Activated T-cell treated with anti-CD3 and anti-CD28 coated beads, Interleukin-2, amount 50 U/mL, for 72 hours (primary cell): ENCODE measurements around the gene LY6G6C. TPM values are rescaled to one million over a fixed set of nuclear protein-coding genes. Genes with fewer than 3 reads are reported as not detected.
A peak's percentile ranks its signal among the peaks of the same experiment; 100 is the strongest.

Experiments
- ATAC-seq, 2 donors: fragments of 150-1000 bp; cut with Tn5 transposase; replicated peaks in 1 of 2; 2 replicates each; pipeline ENCODE4 v1.10.0; 2021; ENCODE audit warnings: moderate library complexity in 2 of 2, mild to moderate bottlenecking in 1 of 2
- DNase-seq, 2 donors: peaks; one replicate each; pipeline ENCODE4 v3.0.0; 2021 to 2022; ENCODE audit warnings: mixed read lengths in 1 of 2
- H3K27ac Mint-ChIP-seq: one replicate; pipeline ENCODE4 v1.8.0; 2022; ENCODE audit warnings: mild to moderate bottlenecking, moderate library complexity, mixed read lengths
- H3K27me3 Mint-ChIP-seq: one replicate; pipeline ENCODE4 v1.8.0; 2022; ENCODE audit warnings: low read depth, mixed read lengths
- H3K36me3 Mint-ChIP-seq, 2 donors: one replicate each; pipeline ENCODE4 v1.8.0; 2022; ENCODE audit warnings: mixed read lengths in 2 of 2, mild to moderate bottlenecking in 1 of 2; ENCODE audit not compliant: insufficient read depth in 2 of 2
- H3K4me1 Mint-ChIP-seq: one replicate; pipeline ENCODE4 v1.8.0; 2022; ENCODE audit warnings: low read depth, mixed read lengths
- H3K4me3 Mint-ChIP-seq, 2 donors: one replicate each; pipeline ENCODE4 v1.8.0; 2022; ENCODE audit warnings: mild to moderate bottlenecking in 2 of 2, mixed read lengths in 2 of 2, moderate library complexity in 2 of 2
- H3K9me3 Mint-ChIP-seq, 2 donors: one replicate each; pipeline ENCODE4 v1.8.0; 2022; ENCODE audit warnings: mixed read lengths in 2 of 2
- total RNA-seq, 2 donors: library from RNA; stranded (reverse); gene quantifications; one replicate each; pipeline ENCODE4 v1.2.3, GENCODE V29; 2022

The LY6G6C gene
- total RNA-seq, 2 donors from 2014 or later = 0.25 to 0.67 TPM

DNA sequence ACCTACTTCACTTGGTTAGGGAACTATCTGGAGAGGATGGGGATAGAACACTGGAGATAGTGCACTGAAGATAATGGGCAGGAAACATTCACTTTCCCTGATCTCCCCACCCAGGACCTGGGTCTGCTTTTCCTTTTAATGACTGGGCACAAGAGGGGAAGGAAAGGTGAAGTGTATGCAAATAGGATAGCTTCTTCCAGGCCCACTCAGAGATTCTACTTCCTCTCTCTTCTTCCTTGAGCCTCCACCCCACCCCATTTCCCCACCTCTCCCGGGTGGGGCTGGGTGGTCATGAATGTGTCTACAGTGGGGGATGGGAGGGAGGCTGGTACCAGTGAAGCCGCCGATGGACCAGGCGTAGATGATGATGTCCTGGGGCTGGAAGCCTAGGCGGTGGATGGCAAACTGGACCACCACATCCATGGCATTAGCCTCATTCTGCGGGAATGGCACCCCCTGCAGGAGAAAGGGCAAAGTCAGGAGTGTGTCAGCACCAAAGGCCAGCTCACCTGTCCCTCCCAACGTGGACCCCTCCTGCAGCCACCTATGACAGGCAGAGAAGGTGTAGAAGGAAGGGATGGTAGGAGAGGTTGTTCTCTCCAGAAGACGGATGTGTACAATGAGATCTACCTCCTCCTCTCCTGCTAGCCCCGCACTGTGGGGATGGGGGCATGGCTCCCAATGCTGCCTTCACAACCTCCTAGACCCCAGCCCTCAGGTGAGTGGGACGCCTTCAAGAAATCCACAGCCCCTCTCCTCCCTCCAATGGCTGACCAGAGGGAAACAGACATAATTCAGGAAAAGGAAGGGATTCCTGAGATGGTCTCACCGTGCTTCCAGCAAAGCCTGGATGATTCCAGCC is 32.1 kb downstream of the LY6G6C start:
- ATAC-seq (no peak), DNase-seq (peak in 1 of 2 donors; percentile 18)
- H3K27me3 Mint-ChIP-seq = no peaks in the 10 kb centered on the region

DNA sequence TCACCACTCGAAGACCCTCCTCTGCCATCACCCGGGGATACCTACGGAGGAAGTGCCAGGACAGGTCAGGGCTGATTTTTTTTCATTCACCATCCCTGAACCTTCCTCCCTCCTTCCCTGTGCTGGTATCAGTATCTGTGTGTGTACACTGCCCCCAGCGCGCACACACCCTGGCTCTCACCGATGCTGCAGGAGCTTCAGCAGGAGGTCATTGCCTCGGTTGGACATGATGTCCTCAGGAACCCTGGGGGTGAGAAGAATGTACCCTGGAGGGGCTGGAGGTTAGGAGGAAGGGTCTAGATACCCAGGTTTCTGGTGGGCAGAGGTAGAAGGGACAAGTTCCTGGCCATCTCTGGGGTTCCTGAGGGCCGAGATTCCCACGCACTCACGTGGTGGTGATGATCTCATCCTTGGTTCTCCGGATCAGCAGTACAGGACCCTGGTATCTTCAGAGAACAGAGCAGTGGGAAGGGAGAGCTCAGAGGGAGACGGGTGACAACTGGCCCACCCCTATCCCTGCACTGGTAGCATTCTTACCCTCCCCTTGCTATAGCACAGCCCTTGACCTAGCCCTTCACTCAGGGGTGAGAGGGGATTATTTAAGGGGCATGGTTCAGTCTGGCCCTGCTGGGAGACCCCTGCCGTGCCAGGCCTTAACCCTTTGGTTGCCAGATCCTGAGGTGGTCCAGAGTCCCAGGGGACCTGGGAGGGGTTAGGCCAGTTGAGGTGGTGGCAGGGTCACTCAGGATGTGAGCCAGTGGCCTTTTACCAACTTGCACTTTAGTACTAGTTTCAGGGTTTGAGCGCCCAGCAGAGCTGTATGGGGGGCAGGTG is 33.5 kb downstream of the LY6G6C start:
- no peak for DNase-seq
- H3K36me3 Mint-ChIP-seq = peaks cover 0 to 10% of the 10 kb centered on the region in 2 donors
- no peak for ATAC-seq
- H3K4me3 Mint-ChIP-seq = no peak overlapping the region
- peaks cover 10% of the 10 kb centered on the region for H3K4me1 Mint-ChIP-seq
- H3K9me3 Mint-ChIP-seq = no peaks in the 10 kb centered on the region
- no peak overlapping the region for H3K27ac Mint-ChIP-seq
- no peaks in the 10 kb centered on the region for H3K27me3 Mint-ChIP-seq

More for the DNA sequence above, 32.1 kb downstream of the LY6G6C start:
- H3K4me1 Mint-ChIP-seq = peaks cover 10% of the 10 kb centered on the region
- no peaks in the 10 kb centered on the region for H3K9me3 Mint-ChIP-seq
- H3K27ac Mint-ChIP-seq = peak overlapping the region; percentile 29
- peaks cover 0 to 8% of the 10 kb centered on the region in 2 donors for H3K36me3 Mint-ChIP-seq
- no peak overlapping the region for H3K4me3 Mint-ChIP-seq

DNA sequence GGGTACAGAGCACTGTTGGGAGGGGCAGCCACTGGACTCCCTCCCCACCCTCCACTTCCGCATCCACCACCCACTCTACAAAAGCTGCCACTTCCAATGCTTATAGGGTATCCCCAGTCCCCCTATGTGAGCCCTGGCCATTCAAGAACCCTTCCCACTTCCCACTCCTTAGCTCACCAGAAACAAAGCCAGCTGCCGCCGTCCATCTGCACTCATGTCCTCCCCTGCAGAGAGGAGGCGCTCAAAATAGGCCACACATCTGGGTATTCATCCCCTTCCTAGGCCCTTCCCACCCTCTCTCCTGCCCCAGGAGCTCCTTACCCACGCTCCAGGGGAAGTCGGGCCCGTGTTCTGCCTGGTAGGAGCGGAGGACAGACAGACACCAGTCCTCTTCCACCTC is 34.2 kb downstream of the LY6G6C start:
- no peaks in the 10 kb centered on the region for H3K9me3 Mint-ChIP-seq
- peaks cover 10% of the 10 kb centered on the region for H3K4me1 Mint-ChIP-seq
- no peak overlapping the region for H3K4me3 Mint-ChIP-seq
- H3K27me3 Mint-ChIP-seq = no peaks in the 10 kb centered on the region
- H3K27ac Mint-ChIP-seq = no peak overlapping the region
- ATAC-seq (no peak), DNase-seq (no peak)
- H3K36me3 Mint-ChIP-seq = peaks cover 0 to 10% of the 10 kb centered on the region in 2 donors

DNA sequence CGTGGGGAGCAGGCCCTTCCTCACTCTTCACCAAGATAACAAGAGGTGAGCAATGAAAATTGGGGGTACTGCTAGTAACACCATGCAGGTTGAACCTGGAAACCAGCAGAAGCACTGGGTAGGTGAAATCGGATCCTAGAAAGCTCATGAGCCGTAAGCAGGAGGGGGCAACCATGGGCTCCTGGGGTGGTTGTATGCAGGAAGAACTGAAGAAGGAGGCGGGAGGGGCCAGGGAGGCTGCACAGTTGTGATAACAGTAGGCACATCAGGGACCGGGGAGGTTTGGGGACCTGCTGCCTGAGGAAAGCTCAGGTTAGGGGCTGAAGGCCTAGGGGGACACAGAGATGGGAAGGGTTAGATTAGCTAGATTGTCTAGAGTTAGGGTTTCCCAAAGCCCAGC is 35.1 kb downstream of the LY6G6C start:
- peaks cover 18% of the 10 kb centered on the region for H3K4me1 Mint-ChIP-seq
- no peak for ATAC-seq

DNA sequence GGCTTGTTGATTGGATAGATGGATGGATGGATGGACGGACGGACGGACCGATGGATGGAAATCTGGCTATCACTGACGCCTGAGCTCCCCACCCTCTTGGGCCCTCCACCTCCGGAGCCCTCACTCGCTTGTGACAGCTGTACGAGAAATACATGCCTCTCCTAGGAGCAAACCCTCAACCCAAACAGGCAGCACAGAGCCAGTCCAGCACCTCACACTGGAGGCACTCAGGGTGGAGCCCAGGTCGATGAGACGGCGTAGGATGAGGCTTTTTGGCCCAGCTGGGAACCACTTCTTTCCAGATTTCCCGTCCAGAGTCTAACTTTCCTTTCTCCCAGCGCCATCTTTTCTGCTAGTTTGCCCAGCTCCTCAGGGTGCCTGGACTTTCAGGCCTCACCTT is 38.0 kb downstream of the LY6G6C start:
- Mint-ChIP-seq H3K4me1 (peaks cover 23% of the 10 kb centered on the region), H3K4me3 (no peak overlapping the region), H3K27ac (no peak overlapping the region), H3K36me3 (peaks cover 0 to 8% of the 10 kb centered on the region in 2 donors), H3K27me3 (no peaks in the 10 kb centered on the region), H3K9me3 (no peaks in the 10 kb centered on the region)
- no peak for DNase-seq
- no peak for ATAC-seq

More for the DNA sequence above, 35.1 kb downstream of the LY6G6C start:
- Mint-ChIP-seq H3K27me3 (no peaks in the 10 kb centered on the region), H3K27ac (peak overlapping the region; percentile 6), H3K9me3 (no peaks in the 10 kb centered on the region), H3K36me3 (peaks cover 0 to 10% of the 10 kb centered on the region in 2 donors), H3K4me3 (no peak overlapping the region)
- no peak for DNase-seq

DNA sequence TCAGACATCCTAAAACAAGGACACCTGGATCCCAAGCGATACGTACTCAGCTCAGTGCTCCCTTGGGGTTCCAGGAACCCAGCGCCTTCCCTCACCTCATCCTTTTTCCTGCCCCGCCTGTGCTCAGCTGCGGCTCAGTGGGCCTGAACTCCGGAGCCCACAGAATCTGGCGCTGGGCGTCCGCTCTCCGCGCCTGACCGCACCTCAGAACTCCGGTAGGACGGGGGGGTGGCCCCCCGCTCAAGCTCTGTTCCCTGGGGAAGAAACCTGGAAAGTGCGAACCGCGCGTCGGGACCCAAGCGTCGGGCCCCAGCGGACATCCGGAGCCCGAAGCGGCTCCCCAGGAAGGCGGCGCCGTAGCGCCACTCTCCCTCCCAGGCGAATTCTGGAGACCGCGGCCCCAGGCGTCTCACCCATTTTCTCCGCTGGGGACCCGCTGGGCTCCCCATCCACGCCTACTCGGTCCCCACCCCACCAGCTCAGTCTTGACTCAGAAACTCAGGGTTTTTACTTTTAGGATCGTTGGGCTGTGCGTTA is 40.3 kb downstream of the LY6G6C start:
- ATAC-seq (peak; percentile 73 to 74), DNase-seq (peak; percentile 59 to 65)
- Mint-ChIP-seq H3K36me3 (peaks cover 0 to 6% of the 10 kb centered on the region in 2 donors), H3K4me3 (peak overlapping the region; percentile 83 to 91), H3K9me3 (no peaks in the 10 kb centered on the region), H3K4me1 (peaks cover 23% of the 10 kb centered on the region), H3K27me3 (no peaks in the 10 kb centered on the region), H3K27ac (no peak overlapping the region)

DNA sequence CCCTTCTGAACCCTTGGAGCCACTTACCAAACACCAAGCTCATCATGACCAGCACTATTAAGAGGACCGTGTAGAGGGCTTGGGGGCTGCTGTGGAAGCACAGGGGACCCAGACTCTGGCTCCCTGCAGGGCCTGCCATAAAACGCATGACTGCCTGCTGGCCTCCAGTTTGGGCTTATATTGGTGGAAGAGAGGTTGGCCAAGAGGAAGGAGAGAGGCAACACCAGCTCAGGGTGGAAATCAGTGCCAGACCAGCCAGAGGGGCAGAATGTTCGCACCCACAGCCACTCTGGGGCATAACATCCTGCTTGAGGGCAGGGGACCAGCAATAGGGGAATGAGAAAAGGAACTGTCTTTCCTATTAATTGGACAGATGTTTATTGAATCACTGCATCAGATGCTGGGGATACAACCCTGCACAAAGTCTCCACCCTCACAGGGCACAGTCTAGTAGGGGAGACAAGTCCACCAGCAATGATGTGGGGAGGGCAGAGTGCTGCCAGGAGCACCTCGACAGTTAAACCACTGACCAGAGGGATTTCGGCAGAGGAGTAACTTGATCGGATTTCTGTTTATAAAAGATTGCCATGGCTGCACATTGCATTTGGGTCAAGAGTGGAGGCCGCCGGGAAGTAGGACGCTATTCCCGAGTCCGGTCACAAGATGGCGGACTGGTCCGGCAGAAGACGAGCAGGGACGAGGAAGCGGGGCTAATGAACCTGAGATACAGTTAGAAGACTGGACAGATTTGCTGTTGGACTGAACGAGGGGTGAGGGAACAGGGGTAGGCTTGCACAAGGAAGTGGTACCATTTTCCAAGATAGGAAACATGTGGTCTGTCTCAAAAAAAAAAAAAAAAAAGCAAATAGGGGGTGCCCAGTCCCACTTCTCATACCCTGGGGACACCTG is 41.1 kb downstream of the LY6G6C start, which contains the start of gene LY6G5C:
Gene LY6G5C (minus strand): TSS at position 842 of the 909 bp plus-strand sequence. CDS start 694 bp downstream, at position 148.
- H3K27me3 Mint-ChIP-seq = no peaks in the 10 kb centered on the region
- peaks cover 23% of the 10 kb centered on the region for H3K4me1 Mint-ChIP-seq
- peak within 1 kb of the TSS; percentile 61 for H3K27ac Mint-ChIP-seq
- H3K36me3 Mint-ChIP-seq = peaks cover 0 to 3% of the 10 kb centered on the region in 2 donors
- H3K9me3 Mint-ChIP-seq = no peaks in the 10 kb centered on the region
- ATAC-seq = peak; percentile 66 to 74
- H3K4me3 Mint-ChIP-seq = peak within 1 kb of the TSS; percentile 83 to 91
- peak; percentile 67 to 72 for DNase-seq

DNA sequence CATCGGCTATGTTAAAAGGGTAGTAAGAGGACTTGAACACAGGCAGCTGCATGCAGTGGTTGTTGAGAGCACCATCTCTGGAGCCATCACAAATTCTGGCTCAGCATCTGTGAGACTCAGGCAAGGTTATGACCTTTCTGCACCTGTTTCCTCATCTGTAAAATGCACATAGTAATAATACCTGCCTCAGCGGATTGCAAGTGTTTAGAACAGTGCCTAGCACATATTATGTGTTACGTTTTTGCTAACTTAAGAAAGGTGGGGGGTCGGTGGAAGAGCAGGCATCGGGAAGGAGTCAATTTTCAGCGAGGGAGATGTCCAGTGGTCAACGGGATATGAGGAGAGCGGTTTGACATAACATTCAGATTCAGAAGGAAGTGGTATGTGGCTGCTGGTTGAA is 43.6 kb downstream of the LY6G6C start:
- no peak overlapping the region for H3K27ac Mint-ChIP-seq
- no peaks in the 10 kb centered on the region for H3K27me3 Mint-ChIP-seq

DNA sequence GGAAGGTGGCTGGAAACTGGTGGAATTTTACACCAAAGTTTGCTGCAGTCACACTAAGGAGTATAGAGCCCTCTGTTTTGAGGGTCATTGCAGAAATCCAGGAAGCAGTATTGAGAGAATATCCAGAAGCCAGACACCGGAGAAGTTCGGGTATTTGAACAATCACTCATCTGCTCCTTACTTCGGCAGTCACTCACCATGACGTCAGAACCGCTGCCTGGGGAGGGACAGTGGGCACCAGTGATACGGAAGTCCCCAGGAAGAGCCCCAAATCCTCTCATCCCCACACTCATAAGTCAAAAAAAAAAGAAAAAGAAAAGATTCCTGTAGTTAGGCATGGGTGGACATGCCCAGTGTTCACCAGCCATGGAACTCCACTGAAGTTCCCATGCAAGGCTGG is 44.6 kb downstream of the LY6G6C start:
- Mint-ChIP-seq H3K27ac (no peak overlapping the region), H3K27me3 (no peaks in the 10 kb centered on the region), H3K9me3 (no peaks in the 10 kb centered on the region), H3K4me3 (no peak overlapping the region), H3K36me3 (peaks cover 0 to 8% of the 10 kb centered on the region in 2 donors), H3K4me1 (peaks cover 20% of the 10 kb centered on the region)
- DNase-seq (no peak), ATAC-seq (no peak)

More for the DNA sequence above, 43.6 kb downstream of the LY6G6C start:
- ATAC-seq = no peak
- DNase-seq = no peak
- Mint-ChIP-seq H3K4me3 (no peak overlapping the region), H3K4me1 (peaks cover 23% of the 10 kb centered on the region), H3K9me3 (no peaks in the 10 kb centered on the region), H3K36me3 (no peaks in the 10 kb centered on the region)

DNA sequence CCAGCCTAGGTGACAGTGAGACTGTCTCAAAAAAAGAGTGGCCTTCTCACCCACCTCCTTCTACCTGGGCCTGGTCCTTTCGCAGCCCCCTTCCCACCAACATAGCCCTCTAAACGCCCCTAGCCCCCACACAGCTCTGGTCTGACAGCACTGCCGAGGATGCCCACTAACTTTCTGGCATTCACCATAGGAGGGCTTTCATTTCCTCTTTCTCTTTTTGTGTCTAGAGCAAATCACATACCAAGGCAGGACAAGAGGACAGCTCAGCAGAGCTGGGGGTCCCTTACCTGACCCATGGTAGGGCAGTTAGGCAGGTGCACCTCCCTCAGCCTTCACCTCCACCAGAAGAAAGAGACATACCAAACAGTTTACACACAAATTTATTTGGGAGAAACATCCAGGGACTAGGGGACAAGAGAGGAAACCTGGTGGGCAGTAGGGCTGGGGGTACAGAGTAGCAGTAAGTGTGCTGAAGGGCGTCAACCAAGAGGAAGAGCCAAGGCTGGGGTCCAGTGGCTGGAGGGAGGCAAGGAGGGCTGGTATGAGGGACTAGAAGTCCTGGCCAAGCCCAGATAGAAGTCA is 45.1 kb downstream of the LY6G6C start:
- Mint-ChIP-seq H3K4me1 (peaks cover 15% of the 10 kb centered on the region), H3K36me3 (peaks cover 0 to 13% of the 10 kb centered on the region in 2 donors), H3K27me3 (no peaks in the 10 kb centered on the region), H3K27ac (no peak overlapping the region), H3K9me3 (no peaks in the 10 kb centered on the region), H3K4me3 (no peak overlapping the region)
- DNase-seq = no peak
- no peak for ATAC-seq

DNA sequence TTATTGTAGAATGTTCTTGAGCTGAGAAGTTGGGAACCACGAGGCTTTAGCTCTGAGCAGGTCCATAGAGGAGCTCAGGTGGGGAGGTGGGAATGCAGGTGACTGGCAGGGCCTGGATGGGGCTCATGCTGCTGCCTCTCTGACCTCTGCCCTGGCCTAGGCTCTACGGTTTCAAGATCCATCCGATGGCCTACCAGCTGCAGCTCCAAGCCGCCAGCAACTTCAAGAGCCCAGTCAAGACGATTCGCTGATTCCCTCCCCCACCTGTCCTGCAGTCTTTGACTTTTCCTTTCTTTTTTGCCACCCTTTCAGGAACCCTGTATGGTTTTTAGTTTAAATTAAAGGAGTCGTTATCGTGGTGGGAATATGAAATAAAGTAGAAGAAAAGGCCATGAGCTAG is 51.9 kb downstream of the LY6G6C start, which contains the start of gene LY6G5B:
Gene LY6G5B (plus strand): TSS at position 301 of the 400 bp plus-strand sequence. CDS start 975 bp downstream, outside the sequence.
- Mint-ChIP-seq H3K4me1 (peaks cover 36% of the 10 kb centered on the region), H3K36me3 (peaks cover 19 to 31% of the 10 kb centered on the region in 2 donors), H3K27ac (no peak within 1 kb of the TSS), H3K4me3 (no peak within 1 kb of the TSS), H3K9me3 (no peaks in the 10 kb centered on the region), H3K27me3 (no peaks in the 10 kb centered on the region)
- ATAC-seq = no peak
- DNase-seq = no peak
